ENCODE measurements around the gene FRY. TPM values are rescaled to one million over a fixed set of nuclear protein-coding genes. Genes with fewer than 3 reads are reported as not detected.
A peak's percentile ranks its signal among the peaks of the same experiment; 100 is the strongest.

FRY gene
- total RNA-seq, 3 donors from 2014 or later: 9.2 to 38.5 (median 10.5) TPM

GRCh38 chr13:32302461-32302860, 270.9 kb downstream of the FRY start:
- ATAC-seq: no peak
- TF ChIP-seq CTCF (IDR thresholded peaks at IDR 0.05): no peak
- DNase-seq: no peak
- no peaks in the 10 kb centered on the region for H3K36me3 ChIP-seq (ENCODE audit: low read depth)
- no peak overlapping the region for H3K4me3 ChIP-seq
- H3K4me1 ChIP-seq (ENCODE audit: low read depth): no peaks in the 10 kb centered on the region
- no peaks in the 10 kb centered on the region for H3K9me3 ChIP-seq
- intact Hi-C loops (cut with DNase I, micrococcal nuclease): no loop called here

DNA sequence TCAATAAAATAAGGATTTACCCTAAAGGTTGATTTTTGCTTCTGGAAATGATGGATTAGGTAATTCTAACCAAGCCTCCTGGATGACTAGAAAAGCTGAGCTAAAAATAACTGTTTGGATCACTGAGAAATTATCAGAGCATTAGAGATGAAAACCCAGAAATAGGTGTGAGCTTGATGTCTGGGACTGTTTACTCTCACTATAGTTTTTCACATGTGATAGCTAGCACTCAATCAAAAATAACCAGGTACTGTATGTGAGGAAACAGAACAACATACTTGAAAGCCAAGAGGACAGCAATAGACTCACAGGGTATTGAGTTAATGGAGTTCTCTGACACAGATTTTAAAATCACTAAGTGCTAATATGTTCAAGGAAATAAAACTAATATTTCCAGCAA, 274.1 kb downstream of the FRY start:
- TF ChIP-seq CTCF (IDR thresholded peaks at IDR 0.05): no peak
- H3K4me1 ChIP-seq (ENCODE audit: low read depth): no peaks in the 10 kb centered on the region
- H3K4me3 ChIP-seq: no peak overlapping the region
- H3K9me3 ChIP-seq: no peaks in the 10 kb centered on the region
- no peaks in the 10 kb centered on the region for H3K36me3 ChIP-seq (ENCODE audit: low read depth)
- DNase-seq (no peak), ATAC-seq (no peak)
- intact Hi-C loops (cut with DNase I, micrococcal nuclease): no loop called here

- intact Hi-C loops (cut with DNase I, micrococcal nuclease): loop anchor here in 1 of 2 donors (10.0 kb wide), 1 partner anchor 115 kb away; the partner anchor contains the start of gene N4BP2L1
- ATAC-seq (peak; percentile 53), DNase-seq (no peak)
- no peak for TF ChIP-seq CTCF (IDR thresholded peaks at IDR 0.05)
- Histone ChIP-seq H3K9me3 (no peaks in the 10 kb centered on the region), H3K4me3 (no peak overlapping the region), H3K4me1 (ENCODE audit: low read depth) (no peaks in the 10 kb centered on the region), H3K36me3 (ENCODE audit: low read depth) (no peaks in the 10 kb centered on the region)
These were observed 277.9 kb downstream of the FRY start for GRCh38 chr13:32309312-32310133.

GRCh38 chr13:32310134-32310706, 278.6 kb downstream of the FRY start:
- intact Hi-C loops (cut with DNase I, micrococcal nuclease): loop anchor here in 1 of 2 donors (10.0 kb wide), 1 partner anchor 115 kb away; the partner anchor contains the start of gene N4BP2L1
- peak; percentile 80 for ATAC-seq
- H3K36me3 ChIP-seq (ENCODE audit: low read depth): no peaks in the 10 kb centered on the region
- H3K4me1 ChIP-seq (ENCODE audit: low read depth): no peaks in the 10 kb centered on the region
- peak; percentile 70 for TF ChIP-seq CTCF (IDR thresholded peaks at IDR 0.05)
- H3K9me3 ChIP-seq: no peaks in the 10 kb centered on the region
- no peak overlapping the region for H3K4me3 ChIP-seq
- DNase-seq: peak in 1 of 3 donors; percentile 31

DNA sequence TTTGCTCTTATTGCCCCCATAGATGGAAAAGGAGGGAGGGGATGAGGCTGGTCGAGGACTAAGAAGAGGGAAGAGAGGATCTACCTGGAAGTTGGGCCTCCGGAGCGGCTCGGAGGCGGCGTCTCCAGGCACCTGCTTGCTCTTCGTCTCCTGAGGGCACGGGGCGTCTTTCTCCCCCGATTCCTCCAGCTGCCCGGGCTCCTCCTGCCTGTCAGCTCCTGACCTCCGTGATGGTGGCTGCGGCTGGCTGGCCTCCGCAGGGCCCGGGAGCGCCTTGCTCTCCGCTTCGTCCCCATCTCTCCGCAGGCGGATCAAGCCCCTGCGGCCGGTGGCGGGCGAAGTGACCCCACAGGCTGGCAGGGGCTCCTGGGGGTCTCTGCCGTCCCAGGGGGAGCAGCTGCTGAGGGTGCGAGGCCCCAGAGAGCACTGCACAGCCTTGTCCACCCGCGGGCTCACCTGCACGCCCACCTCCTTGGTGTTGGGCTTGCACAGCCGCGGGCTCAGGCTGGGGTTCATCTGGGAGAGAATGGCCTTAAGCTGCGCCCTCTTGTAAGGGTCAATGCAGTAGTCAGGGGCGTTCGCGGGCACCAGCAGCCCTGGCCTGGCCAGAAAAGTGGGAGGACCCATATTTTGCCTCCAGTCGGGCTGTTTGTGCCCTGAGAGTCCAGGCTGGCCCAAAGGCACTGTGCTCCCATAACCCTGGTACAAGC, 279.8 kb downstream of the FRY start:
- Histone ChIP-seq H3K36me3 (ENCODE audit: low read depth) (no peaks in the 10 kb centered on the region), H3K4me1 (ENCODE audit: low read depth) (peaks cover 4% of the 10 kb centered on the region), H3K9me3 (no peaks in the 10 kb centered on the region), H3K4me3 (no peak overlapping the region)
- no peak for TF ChIP-seq CTCF (IDR thresholded peaks at IDR 0.05)
- intact Hi-C loops (cut with DNase I, micrococcal nuclease): loop anchor here in 1 of 2 donors (10.0 kb wide), 1 partner anchor 113 kb away; the partner anchor contains the start of gene N4BP2L1
- DNase-seq (peak in 1 of 3 donors; percentile 48), ATAC-seq (no peak)

Data from mucosa of descending colon (tissue), 3 donors.